A172 (cell line): ENCODE results near the gene GRAMD4. TPM values are rescaled to one million over a fixed set of nuclear protein-coding genes. Genes with fewer than 3 reads are reported as not detected.
"Not testable (repeated sequence)": the region's sequence is repeated elsewhere in the genome, so short reads cannot be mapped to it uniquely, and the experiment has no call there.

Experiments used
- DNase-seq: peaks from one replicate; pipeline ENCODE4 v3.0.0-alpha.2; 2015; ENCODE audit warnings: low spot score
- total RNA-seq: library from RNA; depleted of rRNA; stranded (reverse); fragments of >200 nt; shearing (Covaris generic); gene quantifications from 2 replicates; pipeline ENCODE4 v1.2.3, GENCODE V29; 2014

The GRAMD4 gene
- total RNA-seq, 1 experiment from 2014 or later: 106 TPM

DNA sequence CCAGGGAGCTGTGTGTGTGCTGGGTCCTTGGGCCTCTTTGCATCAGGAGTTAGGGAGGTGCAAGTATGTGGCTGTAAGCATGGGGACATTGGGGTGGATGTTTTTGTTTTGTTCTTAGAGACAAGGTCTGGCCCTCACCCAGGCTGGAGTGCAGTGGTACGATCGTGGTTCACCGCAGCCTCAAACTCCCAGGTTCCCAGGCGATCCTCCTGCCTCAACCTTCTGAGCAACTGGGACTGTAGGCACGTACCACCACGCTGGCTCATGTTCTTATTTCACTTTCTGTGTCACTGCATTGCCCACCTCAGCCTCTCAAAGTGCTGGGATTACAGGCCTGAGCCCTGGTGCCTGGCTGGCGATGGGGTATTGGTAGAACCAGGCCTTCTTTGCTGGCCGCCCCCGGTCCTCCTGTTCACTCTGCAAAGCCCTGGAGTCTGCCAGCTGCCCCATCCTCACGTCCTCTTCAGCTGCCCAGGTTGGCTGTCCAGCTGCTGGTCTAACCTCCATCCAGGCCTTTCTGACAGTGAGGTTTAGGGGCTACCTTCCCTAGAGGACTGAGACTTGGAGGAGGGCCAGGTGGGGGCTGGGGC, 851 bp upstream of the GRAMD4 start:
- DNase-seq: no peak

DNA sequence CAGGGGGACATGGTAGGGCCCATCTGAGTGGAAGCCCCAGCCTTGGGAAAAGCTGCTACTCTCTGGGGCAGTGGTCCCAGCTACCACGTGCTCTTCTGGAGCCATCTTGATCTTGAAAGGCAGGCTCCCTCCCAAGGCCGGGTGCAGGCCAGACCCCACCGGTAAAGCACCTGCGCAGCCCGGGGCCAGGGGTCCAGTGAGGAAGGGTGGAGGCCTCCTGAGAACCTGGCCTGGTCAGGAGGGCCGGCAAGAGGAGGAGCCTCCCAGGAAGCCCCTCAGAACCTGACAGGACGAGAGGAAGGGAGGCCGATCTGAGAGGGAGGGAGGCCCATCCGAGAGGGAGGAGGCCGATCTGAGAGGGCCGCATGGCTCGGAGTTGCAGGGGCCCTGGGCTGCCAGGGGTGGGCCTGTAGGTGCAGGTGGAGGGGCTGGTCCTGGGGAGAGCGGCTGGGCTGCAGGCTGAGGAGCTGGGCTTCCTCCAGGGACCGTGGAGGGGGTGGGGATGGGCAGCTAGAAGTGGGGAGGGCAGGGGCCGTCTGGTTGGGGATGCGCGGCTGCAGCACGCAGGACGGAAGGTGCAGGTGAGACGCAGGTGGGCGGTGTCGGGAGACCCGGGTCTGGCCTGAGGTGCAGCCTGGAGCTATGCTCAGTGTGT, 529 bp downstream of the GRAMD4 start:
- DNase-seq: no peak

DNA sequence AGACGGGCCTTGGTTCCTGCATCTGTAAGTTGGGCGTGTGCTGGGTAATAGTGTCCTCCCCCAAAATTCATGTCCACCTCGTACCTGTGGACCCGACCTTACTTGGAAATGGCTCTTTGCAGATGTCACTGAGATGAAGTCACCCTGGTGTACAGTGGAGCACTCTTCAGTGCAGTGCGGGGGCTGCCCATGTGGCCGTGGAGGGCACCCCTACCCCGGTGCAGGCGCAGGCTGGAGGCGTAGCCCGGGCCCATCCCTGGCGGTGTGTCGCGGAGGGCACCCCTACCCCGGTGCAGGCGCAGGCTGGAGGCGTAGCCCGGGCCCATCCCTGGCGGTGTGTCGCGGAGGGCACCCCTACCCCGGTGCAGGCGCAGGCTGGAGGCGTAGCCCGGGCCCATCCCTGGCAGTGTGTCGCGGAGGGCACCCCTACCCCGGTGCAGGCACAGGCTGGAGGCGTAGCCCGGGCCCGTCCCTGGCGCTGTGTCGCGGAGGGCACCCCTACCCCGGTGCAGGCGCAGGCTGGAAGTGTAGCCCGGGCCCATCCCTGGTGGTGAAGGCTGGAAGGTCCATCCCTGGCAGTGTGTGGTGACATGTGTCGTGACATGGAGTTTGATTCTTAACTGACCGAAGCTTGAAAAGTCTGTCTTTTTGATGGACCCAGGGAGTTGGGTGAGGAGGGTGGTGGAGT, 1.2 kb downstream of the GRAMD4 start:
- DNase-seq: not testable (repeated sequence)

DNA sequence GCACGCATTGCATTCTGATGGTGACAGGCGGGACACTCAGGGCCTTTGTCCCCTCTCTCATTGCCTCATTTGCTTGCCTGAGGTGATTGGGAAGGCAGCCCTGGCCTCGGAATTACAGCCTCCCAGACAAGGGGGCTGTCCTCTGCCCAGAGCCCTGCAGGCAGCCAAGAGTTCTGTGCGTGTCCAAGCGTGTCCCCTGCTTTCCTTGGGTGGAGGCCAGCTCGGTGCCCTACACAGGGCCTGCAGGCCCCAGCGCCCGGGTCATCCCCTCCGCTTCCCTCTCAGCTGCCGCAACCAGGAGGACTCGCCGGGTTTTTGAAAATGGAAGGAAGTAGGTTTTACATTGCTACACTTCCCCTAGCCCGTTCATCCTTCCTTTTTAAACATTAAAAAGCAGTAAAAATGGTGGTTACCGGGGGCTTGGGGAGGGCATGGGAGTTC, 1.9 kb downstream of the GRAMD4 start:
- no peak for DNase-seq

DNA sequence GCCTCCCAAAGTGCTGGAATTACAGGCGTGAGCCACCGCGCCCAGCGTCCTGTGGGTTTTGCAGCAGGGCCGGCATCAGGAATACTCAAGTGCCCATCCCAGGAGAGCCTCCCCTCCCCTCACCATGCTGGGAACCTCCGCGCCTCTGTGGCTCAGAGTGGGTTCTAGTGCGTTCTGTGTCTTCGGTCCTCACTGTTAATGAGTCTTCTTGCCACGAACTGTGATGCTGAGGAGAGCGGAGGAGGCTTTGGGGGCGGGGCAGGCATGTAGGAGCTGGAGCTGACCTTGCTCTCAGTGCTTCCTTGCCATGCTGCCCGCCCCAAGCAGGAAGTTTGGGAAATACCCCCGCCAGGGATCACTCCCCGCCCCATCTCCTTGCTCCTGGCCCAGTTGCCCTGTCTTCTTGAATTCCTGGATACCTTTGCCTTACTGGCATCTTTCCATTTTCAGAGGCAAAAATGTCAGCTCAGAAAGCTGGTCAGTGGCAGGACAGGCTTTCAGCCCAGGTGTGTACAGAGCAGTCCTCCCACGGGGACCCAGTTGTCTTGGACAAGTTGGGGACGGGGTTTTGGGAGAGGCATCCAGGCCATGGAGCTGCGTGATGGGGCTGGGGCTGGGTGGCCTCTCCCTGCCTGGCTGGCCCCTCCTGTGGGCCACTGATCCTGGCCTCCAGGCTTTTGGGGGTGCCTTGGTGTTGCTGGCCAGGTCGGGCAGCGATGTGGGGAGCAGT, 5.1 kb downstream of the GRAMD4 start:
- DNase-seq: no peak

DNA sequence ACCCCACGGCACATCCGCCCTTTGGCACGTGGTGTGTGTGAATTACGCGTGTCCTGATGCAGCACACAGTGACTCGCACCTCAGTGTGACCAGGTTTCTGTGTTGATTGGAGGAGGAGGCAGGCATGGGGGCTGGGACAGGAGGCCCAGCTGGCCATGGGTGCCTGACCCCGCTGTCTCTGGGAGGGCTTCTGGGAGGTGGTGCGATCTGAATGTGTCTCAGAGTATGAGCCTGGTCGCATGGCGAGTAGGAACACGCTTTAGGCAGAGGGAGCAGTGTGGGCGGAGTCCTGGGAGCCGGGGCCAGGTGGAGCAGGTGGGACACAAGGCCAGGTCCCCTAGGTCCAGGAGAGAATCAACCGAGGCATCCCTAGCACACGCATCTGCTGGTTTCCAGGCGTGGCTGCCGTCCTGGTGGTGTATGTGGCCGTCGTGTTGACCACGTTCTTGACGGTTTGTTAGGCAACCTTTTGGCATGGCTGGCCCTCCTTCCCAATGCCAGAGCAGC, 5.7 kb downstream of the GRAMD4 start:
- DNase-seq: no peak

DNA sequence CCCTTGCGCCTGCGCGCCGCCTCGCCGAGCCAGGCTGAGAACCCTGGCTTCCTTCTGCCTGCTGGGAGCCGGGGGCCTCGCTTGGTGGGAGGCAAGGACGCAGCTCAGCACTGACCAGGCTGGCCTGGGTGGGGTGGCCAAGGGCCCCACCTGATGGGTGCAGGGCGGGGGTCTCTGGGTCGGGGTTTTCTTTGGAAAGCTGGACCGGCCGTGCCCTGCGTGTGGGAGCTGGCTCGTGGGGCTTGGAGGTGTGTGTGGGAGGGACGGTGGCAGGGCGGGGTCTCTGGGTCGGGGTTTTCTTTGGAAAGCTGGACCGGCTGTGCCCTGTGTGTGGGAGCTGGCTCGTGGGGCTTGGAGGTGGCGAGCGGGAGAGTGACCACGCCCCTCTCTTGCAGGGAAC, 6.2 kb downstream of the GRAMD4 start:
- DNase-seq: no peak

DNA sequence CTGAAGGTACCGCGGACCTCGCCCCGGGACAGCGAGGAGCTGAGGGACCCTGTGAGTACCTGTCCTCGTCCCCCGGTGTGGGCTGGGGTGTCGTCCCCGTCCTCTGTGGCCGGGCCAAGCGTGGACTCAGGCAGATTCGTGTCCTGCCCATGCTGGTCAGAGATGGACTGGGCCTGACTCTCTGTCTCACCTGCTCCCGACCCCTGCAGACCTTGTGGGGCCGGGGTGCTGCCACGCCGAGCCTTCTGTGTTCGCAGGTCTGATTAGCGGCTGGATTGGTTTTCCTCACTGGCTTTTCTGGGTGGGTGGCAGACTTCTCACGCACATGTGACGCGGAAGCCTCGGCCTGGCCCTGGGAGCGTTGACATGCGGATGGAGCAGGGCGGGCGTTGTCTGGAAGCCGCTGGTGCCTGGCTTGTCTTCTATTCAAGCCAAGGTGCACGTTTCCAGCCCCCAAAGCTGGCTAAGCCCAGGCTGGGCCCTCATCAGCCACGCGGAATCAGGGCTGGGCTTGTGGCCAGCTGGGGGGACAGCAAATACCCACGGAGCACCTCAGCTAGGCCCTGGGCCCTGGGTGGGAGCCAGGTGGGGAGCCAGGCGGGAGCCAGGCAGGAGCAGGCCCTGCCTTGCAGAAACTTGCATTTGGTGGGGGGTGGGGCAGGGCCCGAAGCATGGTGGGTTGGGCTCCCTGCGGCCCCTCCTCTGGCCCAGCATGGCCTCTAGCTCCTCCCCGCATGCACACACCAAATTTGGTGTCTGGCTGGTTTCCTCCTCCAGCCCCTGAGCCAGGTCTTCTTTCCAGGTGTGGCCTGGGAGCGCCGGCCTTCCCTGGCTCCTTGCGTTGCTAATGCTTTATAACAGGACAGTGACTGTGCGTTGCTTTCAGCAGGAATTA, 7.0 kb downstream of the GRAMD4 start:
- no peak for DNase-seq

DNA sequence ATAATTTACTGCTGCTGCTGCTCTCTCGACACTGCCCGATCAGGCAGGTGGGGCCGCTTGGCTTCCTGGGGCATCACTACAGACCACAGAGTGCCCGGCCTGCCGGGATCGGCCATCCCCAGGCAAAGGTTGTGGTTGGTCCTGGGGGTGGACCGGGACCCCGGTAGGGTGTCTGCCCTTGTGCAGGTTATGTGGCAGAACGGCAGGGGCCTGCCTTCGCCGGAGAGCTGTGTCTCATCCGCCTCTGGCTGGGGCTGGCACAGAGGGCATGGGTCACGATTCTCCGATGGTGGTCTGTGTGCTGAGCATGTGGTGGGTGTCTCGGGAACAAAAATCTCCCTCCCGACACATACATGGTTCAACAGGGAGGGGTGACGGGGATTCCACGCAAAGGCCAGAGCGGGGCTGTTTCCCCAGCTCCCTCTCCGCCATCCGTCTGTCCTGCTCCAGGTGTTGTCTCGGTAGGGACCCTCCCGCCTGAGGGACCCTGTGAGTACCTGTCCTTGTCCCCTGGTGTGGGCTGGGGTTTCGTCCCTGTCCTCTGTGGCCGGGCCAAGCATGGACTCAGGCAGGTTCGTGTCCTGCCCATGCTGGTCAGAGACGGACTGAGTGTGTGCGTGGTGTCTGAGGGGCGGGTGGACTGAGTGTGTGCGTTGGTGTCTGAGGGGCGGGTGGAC, 7.8 kb downstream of the GRAMD4 start:
- DNase-seq: no peak

DNA sequence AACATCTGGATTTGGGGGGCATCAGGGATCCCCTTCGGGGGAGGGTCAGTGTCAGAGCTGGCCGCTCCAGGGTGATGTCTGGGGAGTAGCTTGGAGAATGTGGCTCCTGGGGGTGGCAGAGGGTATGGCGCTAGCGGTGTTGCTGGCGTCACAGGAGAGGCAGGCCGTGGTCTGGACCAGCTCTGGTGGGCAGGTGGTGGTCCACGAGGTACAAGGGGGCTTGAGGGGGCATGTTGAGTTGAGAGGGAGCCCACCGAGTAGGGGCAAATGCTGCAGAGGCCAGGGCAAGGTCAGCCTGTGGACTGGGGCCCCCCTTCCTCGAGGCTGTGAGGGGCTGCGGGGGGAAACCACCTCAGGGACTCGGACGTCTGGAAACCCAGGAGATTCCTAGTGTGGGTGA, 8.6 kb downstream of the GRAMD4 start:
- DNase-seq: no peak

DNA sequence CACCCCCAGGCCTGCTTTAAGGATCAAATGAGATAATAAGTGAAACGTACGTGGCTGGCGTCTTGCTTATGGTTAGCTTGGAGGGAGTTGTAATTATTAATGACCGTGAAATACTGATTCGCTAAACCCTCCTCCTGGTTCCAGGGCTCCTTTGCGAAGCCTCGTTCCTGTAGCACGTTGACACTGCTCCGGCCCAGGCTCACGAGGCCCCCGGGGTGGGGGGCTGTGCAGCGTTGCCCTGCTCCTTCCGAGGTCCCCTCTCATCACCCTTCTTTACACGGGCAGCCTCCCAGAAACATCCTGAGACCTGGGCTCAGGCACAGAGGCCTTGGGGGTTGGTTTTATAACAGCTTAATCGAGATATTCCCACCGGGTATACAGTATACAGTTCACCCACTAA, 9.1 kb downstream of the GRAMD4 start:
- DNase-seq: no peak

DNA sequence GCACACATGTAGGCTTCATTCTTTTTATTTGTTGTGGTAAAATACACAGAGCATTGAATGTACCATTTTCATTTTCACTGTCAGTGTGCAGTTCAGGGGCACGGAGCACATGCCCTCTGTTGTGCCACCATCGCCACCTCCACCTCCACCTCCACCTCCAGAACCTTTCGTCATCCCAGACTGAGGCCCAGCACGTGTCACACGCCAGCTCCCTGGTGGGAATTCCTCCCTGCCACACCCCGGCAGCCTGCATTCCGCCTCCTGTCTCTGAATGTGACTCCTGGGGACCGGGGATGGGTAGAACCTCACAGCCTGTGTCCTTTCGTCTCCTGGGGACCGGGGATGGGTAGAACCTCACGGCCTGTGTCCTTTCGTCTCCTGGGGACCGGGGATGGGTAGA, 10.9 kb downstream of the GRAMD4 start:
- no peak for DNase-seq

DNA sequence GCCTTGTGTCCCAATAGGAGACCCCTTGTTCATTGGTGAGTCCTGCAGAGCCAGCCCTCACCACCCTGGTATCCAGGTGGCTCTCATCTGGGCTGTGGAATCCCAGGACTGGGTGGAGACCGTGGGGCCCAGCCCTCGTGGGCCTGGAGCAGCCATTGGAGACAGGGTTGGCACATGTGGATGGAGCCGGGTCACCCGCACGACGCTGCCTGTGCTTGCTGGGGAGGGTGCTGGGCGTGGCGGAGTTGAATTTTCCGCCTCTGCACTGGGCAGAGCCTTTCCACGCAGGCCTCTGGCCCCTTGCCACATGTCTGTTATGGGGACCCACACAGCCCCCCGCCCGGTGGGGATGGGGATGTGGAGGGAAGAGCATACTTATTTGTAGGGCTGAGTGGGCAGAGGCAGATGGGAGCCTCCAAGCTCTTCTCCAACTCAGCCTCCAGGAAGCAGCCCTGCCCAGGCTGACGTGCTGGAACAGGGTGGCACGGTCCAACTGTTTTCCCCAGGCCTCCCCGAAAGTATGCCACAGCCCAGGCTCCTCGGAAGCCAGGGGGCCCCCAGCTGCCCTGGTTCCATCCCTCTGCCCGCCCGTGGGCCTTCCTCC, 12.6 kb downstream of the GRAMD4 start:
- no peak for DNase-seq

DNA sequence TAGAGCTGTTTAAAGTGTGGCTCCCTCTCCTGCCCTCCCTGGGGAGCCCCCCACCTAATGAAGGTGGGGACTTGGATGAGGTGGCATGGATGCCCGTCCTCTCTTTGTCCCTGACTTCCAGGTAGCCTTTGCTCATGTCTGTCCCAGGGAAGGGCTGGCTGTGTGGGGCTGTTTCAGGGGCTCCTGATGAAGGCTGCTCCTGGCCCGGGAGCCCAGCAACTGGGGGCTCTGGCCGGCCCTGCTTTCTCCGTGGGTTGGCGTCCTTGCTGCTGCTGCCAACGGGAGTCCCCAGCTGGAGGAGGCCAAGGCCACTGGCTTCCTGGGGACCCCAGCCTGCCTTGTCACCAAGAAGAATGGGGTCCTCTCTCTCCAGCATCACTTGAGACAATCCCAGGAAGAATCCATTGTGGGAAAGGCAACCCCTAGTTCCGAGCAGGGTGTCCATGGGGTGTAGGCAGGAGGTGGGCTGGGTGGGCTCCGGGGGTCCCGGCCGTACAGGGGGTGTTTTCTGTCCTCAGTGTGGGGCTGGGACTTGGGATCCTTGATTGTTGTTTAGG, 13.2 kb downstream of the GRAMD4 start:
- no peak for DNase-seq

DNA sequence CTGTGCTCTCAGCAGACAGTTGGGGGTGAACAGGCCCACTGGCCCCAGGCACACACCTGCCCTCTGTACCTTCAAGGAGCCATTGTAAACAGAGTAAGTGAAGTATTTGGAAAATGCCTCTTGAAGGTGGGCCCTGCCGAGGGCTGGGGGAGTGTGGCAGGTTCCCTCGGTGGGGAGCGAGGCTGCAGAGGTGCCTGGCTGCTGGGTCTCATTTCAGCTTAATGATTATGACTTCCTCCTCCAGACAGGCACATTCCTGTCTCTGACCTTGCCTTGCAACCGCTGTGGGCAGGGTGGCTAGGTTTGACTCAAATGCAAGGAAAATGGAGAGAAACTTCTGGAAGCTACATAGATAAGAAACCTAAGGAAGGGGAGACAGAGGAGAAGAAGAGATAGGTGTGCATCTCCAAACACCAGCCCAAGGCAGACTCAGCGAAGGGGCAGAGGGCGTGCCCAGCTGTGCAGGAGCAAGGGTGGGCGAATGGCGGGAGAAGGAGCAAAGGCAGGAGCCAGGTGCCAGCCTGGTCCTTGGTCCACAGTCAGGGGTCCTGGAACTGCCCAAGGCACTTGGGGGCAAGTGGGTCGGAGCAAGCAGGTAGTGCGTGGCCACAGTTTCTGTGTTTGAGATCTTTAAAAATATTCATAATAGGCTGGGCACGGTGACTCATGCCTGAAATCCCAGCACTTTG, 14.0 kb downstream of the GRAMD4 start:
- no peak for DNase-seq

DNA sequence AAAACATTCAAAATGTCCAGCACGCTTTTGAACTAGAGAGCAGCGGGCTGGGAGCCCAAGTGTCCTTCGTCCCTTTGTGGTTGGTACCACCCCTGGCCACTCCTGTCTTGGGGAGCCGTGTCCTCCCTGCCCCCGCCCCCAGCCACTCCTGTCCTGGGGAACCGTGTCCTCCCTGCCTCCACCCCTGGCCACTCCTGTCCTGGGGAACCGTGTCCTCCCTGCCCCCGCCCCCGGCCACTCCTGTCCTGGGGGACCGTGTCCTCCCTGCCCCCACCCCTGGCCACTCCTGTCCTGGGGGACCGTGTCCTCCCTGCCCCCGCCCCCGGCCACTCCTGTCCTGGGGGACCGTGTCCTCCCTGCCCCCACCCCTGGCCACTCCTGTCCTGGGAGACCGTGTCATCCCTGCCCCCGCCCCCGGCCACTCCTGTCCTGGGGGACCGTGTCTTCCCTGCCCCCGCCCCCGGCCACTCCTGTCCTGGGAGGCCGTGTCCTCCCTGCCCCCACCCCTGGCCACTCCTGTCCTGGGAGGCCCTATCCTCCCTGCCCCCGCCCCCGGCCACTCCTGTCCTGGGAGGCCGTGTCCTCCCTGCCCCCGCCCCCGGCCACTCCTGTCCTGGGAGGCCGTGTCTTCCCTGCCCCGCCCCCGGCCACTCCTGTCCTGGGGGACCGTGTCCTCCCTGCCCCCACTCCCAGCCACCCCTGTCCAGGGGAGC, 14.9 kb downstream of the GRAMD4 start:
- DNase-seq: not testable (repeated sequence)

DNA sequence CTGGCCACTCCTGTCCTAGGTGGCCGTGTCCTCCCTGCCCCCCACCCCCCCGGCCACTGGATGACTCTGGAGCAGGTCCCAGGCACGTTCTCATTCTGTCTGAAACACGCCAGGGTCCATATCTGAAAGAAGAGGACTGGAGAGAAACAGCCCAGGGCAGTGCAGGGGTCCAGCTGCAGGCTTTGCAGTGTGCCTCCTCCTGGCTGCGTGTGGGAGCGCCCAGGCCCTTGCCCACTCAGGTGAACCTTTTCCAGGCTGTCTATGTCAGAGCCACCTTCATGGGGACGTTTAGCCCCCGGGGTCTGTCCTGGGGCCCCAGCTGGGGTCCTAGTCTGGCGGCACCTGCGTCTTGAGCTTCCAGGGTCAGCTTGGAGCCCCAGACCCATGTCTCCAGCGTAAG, 15.6 kb downstream of the GRAMD4 start:
- no peak for DNase-seq

DNA sequence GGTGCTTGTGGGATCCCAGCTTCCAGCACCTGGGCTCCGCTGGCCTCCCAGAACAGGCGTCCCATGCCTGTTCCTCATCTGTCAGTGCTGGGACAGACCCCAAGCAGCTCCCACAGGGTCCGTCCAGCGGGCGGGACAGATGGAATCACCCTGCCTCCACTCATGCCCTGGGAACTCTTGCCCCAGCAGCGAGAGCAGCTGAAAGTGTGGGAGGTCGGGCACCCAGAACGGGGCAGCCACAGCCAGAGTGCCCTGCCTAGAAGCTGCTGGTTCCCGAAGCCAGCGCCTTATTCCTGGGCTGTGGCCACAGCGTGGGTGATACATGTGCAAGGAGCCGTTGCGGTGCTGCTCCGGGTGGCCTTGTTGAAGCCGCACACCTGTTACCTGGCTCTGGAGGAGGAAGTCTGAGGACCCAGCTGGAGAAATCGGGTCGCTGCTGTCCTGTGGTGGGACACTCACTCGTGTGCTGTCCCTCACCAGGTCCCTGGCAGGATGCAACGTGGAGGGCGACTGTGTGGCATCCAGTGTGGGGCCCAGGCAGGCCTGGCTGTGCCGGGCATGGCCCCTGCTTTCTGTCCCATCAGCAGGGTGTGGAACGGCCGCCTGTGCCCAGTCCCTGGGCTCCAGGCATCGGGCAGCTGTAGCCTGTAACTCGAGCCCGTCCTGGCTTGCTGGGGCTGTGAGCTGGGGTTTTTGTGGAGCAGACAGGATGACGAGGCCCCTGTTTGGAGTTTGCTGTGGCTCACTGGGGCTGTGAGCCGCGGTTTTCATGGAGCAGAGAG, 16.2 kb downstream of the GRAMD4 start:
- DNase-seq: no peak
